Activated naive CD8-positive, alpha-beta T cell treated with anti-CD3 and anti-CD28 coated beads, Interleukin-2, amount 10 ng/mL, durations not matched to agents 7 days and 5 days (primary cell): ENCODE data around the gene RRAD. TPM values are rescaled to one million over a fixed set of nuclear protein-coding genes. Genes with fewer than 3 reads are reported as not detected.

Experiments
- ATAC-seq: fragments of 150-1000 bp; cut with Tn5 transposase; one replicate; pipeline ENCODE4 v1.10.0; 2021; ENCODE audit warnings: low read depth, moderate library complexity
- POLR2A ChIA-PET: fragments of 350-600 bp; sonication (Branson Sonifier 250); formaldehyde crosslinking; loops from one replicate; lab custom pipeline; 2021; ENCODE audit warnings: antibody characterized with exemption; lab: Charles Lee
- DNase-seq: peaks from one replicate; pipeline ENCODE4 v3.0.0; 2021
- H3K27ac Mint-ChIP-seq: one replicate; pipeline ENCODE4 v1.8.0; 2022; ENCODE audit warnings: mild to moderate bottlenecking, mixed read lengths
- H3K27me3 Mint-ChIP-seq: one replicate; pipeline ENCODE4 v1.8.0; 2022; ENCODE audit warnings: mild to moderate bottlenecking, moderate library complexity, mixed read lengths
- H3K36me3 Mint-ChIP-seq: one replicate; pipeline ENCODE4 v1.8.0; 2021; ENCODE audit warnings: mild to moderate bottlenecking, mixed read lengths
- H3K4me1 Mint-ChIP-seq: one replicate; pipeline ENCODE4 v1.8.0; 2021; ENCODE audit warnings: mixed read lengths
- H3K4me3 Mint-ChIP-seq: one replicate; pipeline ENCODE4 v1.8.0; 2022; ENCODE audit warnings: mild to moderate bottlenecking, moderate library complexity, mixed read lengths
- H3K9me3 Mint-ChIP-seq: one replicate; pipeline ENCODE4 v1.8.0; 2021; ENCODE audit warnings: mixed read lengths
- total RNA-seq, 2 experiments: library from RNA; stranded (reverse); gene quantifications; one replicate each; pipeline ENCODE4 v1.2.3, GENCODE V29; 2021

The RRAD gene
- total RNA-seq, 2 experiments from 2014 or later: 0.60 to 0.61 TPM

DNA sequence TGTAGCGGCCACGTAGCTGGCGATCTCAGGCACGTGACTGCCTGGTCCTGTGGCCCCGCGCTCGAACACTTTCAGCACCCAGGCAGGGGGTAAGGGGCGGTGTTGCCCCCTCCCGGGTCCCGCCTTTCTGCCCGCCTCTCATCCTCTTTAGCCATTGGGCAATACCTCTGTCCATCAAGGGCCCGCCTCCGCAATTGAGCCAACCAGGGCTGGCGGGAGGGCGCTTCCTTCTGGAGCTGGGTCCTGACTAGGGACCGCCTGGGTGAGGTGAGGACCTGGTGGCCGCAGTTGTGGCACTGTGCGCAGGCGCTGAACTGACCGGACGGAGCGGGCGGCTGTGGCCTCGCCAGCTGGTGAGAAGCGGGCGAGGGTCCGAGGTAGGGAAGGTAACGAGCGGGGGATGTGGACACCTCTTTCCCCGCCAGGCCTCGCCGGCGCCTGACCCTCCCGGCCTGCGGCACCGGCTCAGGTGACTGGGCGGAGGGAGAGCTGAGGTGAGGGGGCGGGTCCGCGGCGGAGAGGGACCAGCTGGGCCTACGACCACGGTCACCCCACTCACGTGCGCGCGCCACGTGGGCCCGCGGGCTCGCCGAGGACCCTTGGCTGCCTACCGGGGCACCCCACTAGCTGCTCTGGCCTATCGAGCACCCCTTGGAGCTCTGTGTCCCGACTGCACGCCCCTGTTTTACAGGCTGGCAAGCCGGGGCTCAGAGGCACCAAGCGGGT, 44.9 kb downstream of the RRAD start, which contains the start of gene PDP2:
Gene PDP2, plus strand, starts transcription at position 228 of the 726 bp plus-strand sequence. CDS start 3,770 bp downstream, outside the sequence.
- H3K36me3 Mint-ChIP-seq: peaks cover 5% of the 10 kb centered on the region
- POLR2A ChIA-PET: interaction anchor here (1.0 to 1.9 kb wide), 9 partner anchors 10 to 295 kb away, joined by 3 to 9 read pairs (median 3); partner anchors contain the start of genes CBFB and NAE1
- no peaks in the 10 kb centered on the region for H3K9me3 Mint-ChIP-seq
- peaks cover 38% of the 10 kb centered on the region for H3K4me1 Mint-ChIP-seq
- H3K27me3 Mint-ChIP-seq: no peaks in the 10 kb centered on the region
- peak within 1 kb of the TSS; percentile 99 for H3K27ac Mint-ChIP-seq
- peak within 1 kb of the TSS; percentile 100 for H3K4me3 Mint-ChIP-seq
- DNase-seq: peak; percentile 88
- ATAC-seq: peak; percentile 98

GRCh38 chr16:66878067-66878466, 47.3 kb downstream of the RRAD start:
- Mint-ChIP-seq H3K36me3 (peaks cover 2% of the 10 kb centered on the region), H3K4me3 (peak overlapping the region; percentile 28), H3K27ac (peak overlapping the region; percentile 24), H3K27me3 (no peaks in the 10 kb centered on the region), H3K9me3 (no peaks in the 10 kb centered on the region), H3K4me1 (peaks cover 40% of the 10 kb centered on the region)
- DNase-seq (no peak), ATAC-seq (no peak)
- POLR2A ChIA-PET: no interaction called here

DNA sequence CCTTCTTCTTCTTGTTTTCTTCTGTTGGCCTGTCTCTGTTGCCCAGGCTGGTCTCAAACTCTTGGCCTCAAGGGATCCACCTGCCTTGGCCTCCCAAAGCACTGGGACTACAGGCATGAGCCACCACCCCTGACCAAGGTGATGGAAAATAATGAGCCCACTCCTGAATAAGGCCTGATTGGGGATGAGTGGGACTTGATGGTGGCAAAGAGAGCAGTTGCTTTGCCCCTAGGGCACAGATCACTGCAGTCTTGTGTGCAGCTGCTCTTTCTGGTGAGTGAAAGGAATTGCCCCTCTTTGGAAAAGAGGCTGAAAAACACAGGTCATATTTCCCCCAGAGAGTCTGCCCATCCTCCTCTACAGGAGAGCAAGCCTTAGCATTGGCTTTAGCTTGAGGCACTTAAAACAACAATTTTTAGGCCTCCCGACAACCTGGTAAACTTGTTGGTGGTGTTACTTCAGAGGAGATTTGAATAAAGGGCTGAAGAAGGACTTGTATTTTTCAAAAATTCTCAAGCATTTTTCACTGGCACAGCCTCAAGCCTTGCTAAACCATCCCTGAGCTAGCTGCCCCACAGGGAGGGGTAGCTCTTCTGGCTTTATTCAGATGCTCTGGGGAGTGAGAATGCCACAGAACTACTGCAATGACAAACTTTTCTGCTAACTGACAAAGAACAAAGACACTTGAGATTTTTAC, 51.1 kb downstream of the RRAD start:
- DNase-seq: peak; percentile 54
- H3K4me1 Mint-ChIP-seq: peaks cover 32% of the 10 kb centered on the region

DNA sequence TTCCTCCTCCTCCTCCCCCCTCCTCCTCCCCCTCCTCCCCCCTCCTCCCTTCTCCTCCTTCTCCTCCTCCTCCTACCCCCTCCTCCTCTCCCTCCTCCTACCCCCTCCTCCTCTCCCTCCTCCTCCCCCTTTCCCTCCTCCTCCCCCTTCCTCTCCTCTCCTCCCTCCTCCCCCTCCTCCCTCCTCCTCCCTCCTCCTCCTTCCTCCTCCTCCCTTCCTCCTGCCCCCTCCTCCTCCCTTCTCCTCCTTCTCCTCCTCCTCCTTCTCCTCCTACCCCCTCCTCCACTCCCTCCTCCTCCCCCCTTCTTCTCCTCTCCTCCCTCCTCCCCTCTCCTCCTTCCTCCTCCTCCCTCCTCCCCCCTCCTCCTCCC, 51.7 kb downstream of the RRAD start:
- H3K9me3 Mint-ChIP-seq: no peaks in the 10 kb centered on the region
- ATAC-seq (no peak), DNase-seq (no peak)
- peak overlapping the region; percentile 96 for H3K27ac Mint-ChIP-seq
- no peaks in the 10 kb centered on the region for H3K27me3 Mint-ChIP-seq
- POLR2A ChIA-PET: interaction anchor here (0.9 to 1.7 kb wide), 4 partner anchors 43 to 277 kb away, joined by 3 to 16 read pairs (median 6); partner anchors contain the start of genes CMTM3 and NAE1
- H3K4me1 Mint-ChIP-seq: peaks cover 31% of the 10 kb centered on the region
- no peaks in the 10 kb centered on the region for H3K36me3 Mint-ChIP-seq
- H3K4me3 Mint-ChIP-seq: peak overlapping the region; percentile 83

More for the DNA sequence above, 51.1 kb downstream of the RRAD start:
- Mint-ChIP-seq H3K36me3 (no peaks in the 10 kb centered on the region), H3K9me3 (no peaks in the 10 kb centered on the region), H3K27me3 (no peaks in the 10 kb centered on the region), H3K4me3 (peak overlapping the region; percentile 65), H3K27ac (peak overlapping the region; percentile 96)
- ATAC-seq: no peak
- POLR2A ChIA-PET: interaction anchor here (0.6 to 1.5 kb wide), 4 partner anchors 44 to 451 kb away, joined by 3 to 7 read pairs (median 4); partner anchors contain the start of genes DYNC1LI2 and NAE1

GRCh38 chr16:66872943-66873684, 52.2 kb downstream of the RRAD start:
- Mint-ChIP-seq H3K4me1 (peaks cover 26% of the 10 kb centered on the region), H3K27ac (peak overlapping the region; percentile 93), H3K9me3 (no peaks in the 10 kb centered on the region), H3K36me3 (no peaks in the 10 kb centered on the region), H3K4me3 (peak overlapping the region; percentile 83), H3K27me3 (no peaks in the 10 kb centered on the region)
- ATAC-seq (peak; percentile 92), DNase-seq (peak; percentile 96)
- POLR2A ChIA-PET: interaction anchor here (0.6 to 1.7 kb wide), 9 partner anchors 8 to 327 kb away, joined by 3 to 16 read pairs (median 4); partner anchors contain the start of genes CMTM3 and NAE1

DNA sequence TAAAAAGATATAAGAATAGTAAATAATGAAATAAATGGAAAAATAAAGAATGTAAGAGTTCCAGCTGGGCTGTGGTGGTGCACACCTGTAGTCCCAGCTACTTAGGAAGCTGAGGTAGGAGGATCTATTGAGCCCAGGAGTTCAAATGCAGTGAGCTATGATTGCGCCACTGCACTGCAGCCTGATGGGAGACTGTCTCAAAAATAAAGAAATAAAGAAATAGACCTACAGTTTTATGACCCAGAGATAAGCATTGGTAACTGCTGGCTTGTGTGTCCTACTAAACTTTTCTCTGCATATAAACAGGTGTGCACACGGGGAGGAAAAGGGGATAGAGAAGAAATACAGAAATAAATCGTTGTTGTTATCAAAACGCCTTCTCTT, 52.8 kb downstream of the RRAD start:
- Mint-ChIP-seq H3K36me3 (no peaks in the 10 kb centered on the region), H3K27me3 (peaks cover 2% of the 10 kb centered on the region), H3K4me3 (peak overlapping the region; percentile 83), H3K9me3 (no peaks in the 10 kb centered on the region), H3K4me1 (peaks cover 22% of the 10 kb centered on the region), H3K27ac (peak overlapping the region; percentile 93)
- POLR2A ChIA-PET: interaction anchor here (0.6 to 1.7 kb wide), 10 partner anchors 9 to 517 kb away, joined by 3 to 16 read pairs (median 4); partner anchors contain the start of genes CMTM3 and NAE1
- ATAC-seq (no peak), DNase-seq (no peak)

GRCh38 chr16:66871840-66872239, 53.5 kb downstream of the RRAD start:
- POLR2A ChIA-PET: interaction anchor here (0.6 to 1.7 kb wide), 4 partner anchors 10 to 516 kb away, joined by 3 to 16 read pairs (median 5); partner anchors contain the start of gene NAE1
- no peak for DNase-seq
- Mint-ChIP-seq H3K9me3 (no peaks in the 10 kb centered on the region), H3K4me3 (no peak overlapping the region), H3K4me1 (peaks cover 22% of the 10 kb centered on the region), H3K27ac (no peak overlapping the region), H3K27me3 (peaks cover 2% of the 10 kb centered on the region), H3K36me3 (no peaks in the 10 kb centered on the region)
- ATAC-seq: no peak

Other genes with a start within 250 kb of the RRAD start
- 1 to 10 TPM; 1.3 to 2.0 TPM for gene CMTM4, start 228.8 kb downstream of the RRAD start, total RNA-seq
- gene DYNC1LI2, start 173.9 kb downstream of the RRAD start, total RNA-seq: 10 to 100 TPM; 66.3 to 70.5 TPM
- not detected for gene TERB1, start 124.0 kb downstream of the RRAD start, total RNA-seq
- 10 to 100 TPM; 70.7 to 77.0 TPM for gene NAE1, start 94.6 kb downstream of the RRAD start, total RNA-seq
- gene CA7, start 81.1 kb downstream of the RRAD start, total RNA-seq: not detected
- 10 to 100 TPM; 26.6 TPM for gene PDP2, start 45.0 kb downstream of the RRAD start, total RNA-seq
- gene CDH16, start 6.7 kb downstream of the RRAD start, total RNA-seq: not detected
- gene CIAO2B, start 8.9 kb upstream of the RRAD start, total RNA-seq: 100 to 1,000 TPM in 1 of 2 experiments, 10 to 100 TPM in 1; 98.0 to 106 TPM
- 10 to 100 TPM; 45.4 to 46.4 TPM for gene CES2, start 10.0 kb upstream of the RRAD start, total RNA-seq
- 1 to 10 TPM; 4.8 to 8.3 TPM for gene CES3, start 35.7 kb upstream of the RRAD start, total RNA-seq
- 10 to 100 TPM; 16.2 to 17.5 TPM for gene CES4A, start 63.1 kb upstream of the RRAD start, total RNA-seq
- gene CBFB, start 103.6 kb upstream of the RRAD start, total RNA-seq: 100 to 1,000 TPM; 193 to 198 TPM
- 10 to 100 TPM; 16.6 to 17.3 TPM for gene PHAF1, start 184.4 kb upstream of the RRAD start, total RNA-seq
- 10 to 100 TPM in 1 of 2 experiments, 1 to 10 TPM in 1; 9.0 to 10.1 TPM for gene B3GNT9, start 225.5 kb upstream of the RRAD start, total RNA-seq
- gene TRADD, start 234.4 kb upstream of the RRAD start, total RNA-seq: 10 to 100 TPM; 77.3 to 81.7 TPM
- 10 to 100 TPM; 34.1 to 41.3 TPM for gene FBXL8, start 234.4 kb upstream of the RRAD start, total RNA-seq
- gene HSF4, start 239.2 kb upstream of the RRAD start, total RNA-seq: 10 to 100 TPM; 61.5 to 76.8 TPM
- gene NOL3, start 245.0 kb upstream of the RRAD start, total RNA-seq: 10 to 100 TPM; 17.7 to 18.6 TPM